Effector CD4-positive, alpha-beta T cell (primary cell): ENCODE measurements around the gene FGF11.

Experiments used
- DNase-seq: peaks from one replicate; pipeline ENCODE4 v3.0.0-alpha.2; 2020

The FGF11 gene

DNA sequence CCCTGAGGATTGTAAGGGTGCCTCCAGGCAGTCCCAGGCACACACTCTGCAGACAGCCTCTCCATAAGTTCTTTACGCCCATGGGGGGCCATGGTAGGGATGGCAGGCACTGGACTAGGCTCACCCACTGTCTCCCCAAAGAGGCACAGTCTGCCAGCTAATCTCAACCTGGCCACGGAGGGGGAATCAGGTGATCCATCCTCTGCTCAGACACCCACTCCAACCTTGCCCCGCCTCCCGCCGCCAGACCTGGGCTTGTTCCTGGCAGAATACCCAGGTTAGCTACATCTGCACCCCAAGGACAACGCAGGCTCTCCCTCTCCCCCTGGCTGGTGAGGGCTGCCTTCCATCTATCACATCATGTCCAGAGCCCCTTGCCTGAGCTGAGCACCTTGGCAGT lies 30.4 kb upstream of the FGF11 start:
- DNase-seq = no peak

DNA sequence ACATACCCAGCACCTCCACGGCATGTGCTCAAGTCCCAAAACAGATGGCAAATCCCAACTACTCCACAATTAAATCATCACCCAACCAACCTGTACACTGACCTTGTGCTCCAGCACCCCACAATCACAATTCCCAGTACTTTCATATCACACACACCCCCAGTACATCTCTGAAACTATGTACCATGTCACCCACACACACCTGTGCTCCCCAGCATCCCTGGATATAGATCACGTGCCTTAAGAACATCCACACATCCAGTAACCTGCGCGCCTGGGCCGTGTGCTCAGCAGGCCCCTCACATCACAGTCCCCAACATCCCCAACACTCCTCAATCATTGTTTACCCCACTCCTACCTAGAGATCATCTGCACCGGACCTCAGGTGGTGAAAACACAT lies 29.6 kb upstream of the FGF11 start:
- no peak for DNase-seq

DNA sequence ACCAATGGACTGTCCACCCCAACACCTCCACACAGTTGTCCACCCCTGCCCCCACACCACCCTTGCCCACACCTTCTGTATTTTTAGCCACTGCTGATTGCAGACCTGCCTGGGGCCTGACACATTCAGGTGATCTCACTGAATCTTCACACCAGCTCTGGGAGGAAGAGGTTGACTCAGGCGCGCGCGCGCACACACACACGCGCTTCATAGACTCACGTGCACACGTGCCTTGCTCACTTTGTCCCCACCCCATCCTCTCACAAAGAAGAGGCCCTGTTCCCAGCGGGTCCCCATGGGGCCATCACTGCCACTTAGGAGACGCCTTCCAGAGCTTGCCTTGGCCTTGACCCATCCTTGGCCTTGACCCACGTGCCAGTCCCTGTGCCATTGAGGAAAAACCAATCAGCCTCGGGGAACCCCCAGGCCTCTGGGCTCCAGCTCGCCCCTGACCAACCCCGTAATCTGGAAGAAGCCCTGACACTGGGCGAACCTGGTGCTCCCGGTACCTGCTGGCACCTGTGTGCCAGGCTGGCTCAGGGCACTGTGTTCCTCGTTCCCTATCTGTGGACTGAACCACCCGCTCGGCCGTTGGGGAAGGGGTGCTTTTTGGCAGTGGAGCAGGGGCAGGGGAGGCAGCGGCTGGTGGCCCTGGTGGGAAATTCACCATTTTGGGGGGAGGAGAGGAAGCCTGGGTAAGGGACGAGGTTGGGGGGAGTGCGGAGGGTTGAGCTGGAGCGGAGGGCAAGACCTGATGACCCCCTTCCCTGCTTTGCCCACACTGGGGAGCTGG lies 28.5 kb upstream of the FGF11 start:
- no peak for DNase-seq

DNA sequence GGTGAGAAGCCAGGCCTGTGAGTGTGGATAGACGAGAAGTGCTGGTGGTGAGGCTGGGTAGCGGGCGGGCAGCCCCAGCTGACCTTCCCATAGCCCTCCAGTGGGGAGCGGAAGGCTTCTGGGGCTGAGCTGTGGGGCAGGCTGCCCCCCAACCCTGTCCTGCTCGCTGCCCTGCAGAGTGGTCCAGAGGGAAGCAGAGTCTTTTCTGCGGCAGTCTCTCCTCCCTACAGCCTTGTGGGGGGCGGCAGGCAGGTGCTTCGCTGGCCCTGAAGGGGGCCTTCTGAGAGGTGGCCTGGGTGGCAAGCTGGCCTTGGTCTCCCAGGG lies 27.9 kb upstream of the FGF11 start:
- DNase-seq = no peak

DNA sequence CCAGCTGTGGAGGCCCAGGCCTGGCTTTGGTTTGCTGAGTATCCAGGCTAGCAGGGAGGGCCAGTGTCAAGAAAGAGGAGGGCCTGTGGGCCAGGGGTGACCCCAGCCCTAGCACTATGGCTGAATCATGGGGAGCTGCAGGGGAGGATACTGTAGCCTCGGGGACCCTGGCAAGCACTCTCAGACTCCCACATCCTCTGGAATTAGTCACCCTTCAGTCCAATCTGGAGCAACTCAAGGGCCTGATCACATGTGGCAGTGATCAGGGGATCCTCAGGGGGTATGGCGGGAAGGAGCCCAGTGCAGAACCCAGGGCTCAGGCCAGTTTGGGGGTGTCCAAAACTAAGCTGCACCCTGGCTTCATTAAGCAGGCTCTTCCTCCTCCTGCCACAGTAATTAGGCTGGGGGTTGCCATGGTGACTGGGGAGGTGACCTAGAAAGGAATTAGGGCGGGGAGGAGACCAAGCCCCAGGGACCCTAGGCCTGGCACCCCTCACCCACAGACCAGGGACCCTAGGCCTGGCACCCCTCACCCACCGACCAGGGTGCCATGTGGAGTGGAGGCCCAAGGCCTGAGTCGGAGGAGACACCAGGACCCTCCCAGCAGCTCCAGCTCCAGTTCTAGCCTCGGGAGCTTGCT lies 25.8 kb upstream of the FGF11 start:
- DNase-seq = no peak

DNA sequence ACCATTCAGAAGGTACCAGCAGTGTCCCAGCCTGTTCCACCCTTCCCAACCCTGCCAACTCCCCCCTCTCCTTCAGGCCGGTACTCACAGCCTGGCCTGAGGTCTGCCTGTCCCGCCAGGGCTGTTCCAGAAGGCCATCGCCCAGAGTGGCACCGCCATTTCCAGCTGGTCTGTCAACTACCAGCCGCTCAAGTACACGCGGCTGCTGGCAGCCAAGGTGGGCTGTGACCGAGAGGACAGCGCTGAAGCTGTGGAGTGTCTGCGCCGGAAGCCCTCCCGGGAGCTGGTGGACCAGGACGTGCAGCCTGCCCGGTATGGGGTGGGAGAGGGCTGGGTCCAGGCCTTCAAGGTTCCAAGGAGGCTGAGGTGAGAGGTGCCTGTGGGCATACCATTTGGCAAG lies 24.5 kb upstream of the FGF11 start:
- no peak for DNase-seq

DNA sequence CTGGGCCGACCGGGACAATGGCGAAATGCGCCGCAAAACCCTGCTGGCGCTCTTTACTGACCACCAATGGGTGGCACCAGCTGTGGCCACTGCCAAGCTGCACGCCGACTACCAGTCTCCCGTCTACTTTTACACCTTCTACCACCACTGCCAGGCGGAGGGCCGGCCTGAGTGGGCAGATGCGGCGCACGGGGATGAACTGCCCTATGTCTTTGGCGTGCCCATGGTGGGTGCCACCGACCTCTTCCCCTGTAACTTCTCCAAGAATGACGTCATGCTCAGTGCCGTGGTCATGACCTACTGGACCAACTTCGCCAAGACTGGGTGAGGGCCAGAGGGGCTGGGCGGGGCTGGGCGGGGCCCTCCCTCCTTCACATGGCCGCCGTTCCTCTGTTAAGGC lies 23.5 kb upstream of the FGF11 start:
- DNase-seq = no peak

DNA sequence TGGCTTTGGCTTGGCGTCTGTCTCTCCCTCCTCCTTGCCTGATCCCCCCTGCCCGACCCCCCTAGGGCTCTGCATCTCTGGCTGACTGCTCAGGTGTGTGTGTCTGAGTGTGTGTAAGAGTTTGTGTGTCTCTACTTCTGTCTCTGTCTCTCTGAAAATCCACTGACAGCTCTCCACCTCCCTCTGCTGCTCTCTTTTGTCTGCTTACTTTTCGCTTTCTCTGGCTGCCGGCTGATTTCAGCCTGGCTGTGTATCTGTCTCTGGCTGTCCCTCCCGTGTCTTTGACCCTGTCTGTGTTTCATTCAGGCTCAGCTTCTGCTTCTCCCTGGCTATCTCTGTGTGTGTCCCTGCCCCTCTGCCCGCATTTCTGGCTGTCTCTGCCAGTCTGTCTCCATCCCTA lies 23.0 kb upstream of the FGF11 start:
- no peak for DNase-seq

DNA sequence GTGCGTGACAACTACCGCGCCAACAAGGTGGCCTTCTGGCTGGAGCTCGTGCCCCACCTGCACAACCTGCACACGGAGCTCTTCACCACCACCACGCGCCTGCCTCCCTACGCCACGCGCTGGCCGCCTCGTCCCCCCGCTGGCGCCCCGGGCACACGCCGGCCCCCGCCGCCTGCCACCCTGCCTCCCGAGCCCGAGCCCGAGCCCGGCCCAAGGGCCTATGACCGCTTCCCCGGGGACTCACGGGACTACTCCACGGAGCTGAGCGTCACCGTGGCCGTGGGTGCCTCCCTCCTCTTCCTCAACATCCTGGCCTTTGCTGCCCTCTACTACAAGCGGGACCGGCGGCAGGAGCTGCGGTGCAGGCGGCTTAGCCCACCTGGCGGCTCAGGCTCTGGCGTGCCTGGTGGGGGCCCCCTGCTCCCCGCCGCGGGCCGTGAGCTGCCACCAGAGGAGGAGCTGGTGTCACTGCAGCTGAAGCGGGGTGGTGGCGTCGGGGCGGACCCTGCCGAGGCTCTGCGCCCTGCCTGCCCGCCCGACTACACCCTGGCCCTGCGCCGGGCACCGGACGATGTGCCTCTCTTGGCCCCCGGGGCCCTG lies 22.2 kb upstream of the FGF11 start:
- DNase-seq = no peak

DNA sequence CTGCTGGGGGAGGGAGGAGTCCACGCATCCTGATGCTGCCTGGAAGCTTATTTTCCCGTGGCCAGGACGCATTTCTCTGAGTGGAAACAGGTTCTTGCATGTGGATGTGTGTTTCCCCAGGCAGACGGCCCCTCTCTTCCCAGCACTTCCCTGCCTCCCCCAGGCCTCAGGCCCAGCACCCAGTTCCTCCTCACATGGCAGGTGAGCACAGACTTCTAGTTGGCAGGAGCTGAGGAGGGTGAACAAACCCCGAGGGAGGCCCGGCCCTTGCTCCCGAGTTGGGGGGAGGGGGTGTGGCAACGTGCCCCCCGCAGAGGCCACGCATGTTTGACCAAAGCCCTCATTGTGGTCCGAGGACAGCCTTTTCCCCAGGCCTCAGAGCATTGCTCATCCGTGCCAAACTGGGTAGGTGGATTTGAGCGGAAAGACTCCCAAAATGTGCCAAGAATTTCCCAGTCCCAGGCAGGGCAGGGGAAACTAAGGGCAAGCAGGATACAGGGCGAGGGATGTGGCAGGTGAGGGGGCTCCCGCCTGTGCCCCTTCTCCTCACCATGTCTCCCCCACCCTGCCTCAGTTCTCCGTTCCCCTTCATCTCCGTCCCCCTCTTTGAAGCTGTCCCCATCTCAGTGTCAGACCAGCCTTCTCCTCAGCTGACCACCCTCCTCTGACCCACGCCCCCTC lies 20.7 kb upstream of the FGF11 start:
- DNase-seq = no peak

DNA sequence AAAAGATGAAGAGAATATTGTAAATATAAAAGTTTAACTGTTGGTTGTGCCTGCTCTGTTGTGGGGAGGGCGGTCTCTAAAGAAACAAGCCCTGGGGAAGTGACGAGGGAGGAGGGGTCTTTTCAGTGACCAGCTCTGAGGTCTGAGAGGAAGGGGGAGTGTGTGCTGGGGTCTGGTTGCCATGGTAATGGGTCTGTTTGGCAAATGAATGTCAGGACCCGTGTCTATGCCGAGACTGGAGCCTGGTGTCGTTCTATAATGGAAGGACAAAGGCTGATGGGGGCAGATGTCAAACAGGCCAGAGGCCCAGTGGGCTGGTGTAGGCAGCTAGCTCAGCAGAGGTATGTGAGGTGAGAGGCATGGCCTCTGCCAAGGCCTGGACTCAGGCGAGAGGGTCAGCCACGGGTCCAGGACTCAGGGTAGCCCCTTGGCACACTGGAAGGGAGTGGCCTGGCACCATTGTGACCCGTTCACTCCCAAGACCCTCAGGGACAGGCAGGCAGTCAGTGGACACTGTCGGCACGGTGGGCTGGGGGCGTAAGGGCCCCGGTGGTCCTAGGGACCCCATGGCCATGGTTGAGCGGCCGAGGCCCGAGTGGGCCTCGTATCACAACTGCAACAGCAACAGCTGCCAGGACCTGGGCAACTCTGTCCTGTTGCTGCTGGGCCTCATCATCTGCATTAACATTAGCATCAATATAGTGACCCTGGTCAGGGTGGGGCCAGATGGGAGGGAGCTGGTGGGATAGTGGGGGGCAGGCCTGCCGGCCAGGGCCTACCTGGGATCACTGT lies 19.3 kb upstream of the FGF11 start, which contains the start of gene SPEM1:
TSS of gene SPEM1 (plus strand) at position 506 of the 792 bp plus-strand sequence. CDS start at position 567, 61 bp downstream.
- DNase-seq = no peak

DNA sequence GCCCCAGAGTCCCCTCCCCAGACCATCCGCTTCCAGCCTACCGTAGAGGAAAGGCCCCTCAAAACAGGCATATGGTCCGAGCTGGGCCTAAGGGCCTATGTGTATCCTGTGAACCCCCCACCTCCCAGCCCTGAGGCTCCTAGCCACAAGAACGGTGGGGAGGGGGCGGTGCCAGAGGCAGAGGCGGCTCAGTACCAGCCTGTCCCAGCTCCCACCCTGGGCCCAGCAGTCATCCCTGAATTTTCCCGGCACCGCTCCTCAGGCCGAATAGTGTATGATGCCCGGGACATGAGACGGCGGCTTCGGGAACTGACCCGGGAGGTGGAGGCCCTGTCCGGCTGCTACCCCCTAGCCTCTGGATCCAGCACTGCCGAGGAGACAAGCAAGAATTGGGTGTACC lies 18.1 kb upstream of the FGF11 start:
- no peak for DNase-seq

DNA sequence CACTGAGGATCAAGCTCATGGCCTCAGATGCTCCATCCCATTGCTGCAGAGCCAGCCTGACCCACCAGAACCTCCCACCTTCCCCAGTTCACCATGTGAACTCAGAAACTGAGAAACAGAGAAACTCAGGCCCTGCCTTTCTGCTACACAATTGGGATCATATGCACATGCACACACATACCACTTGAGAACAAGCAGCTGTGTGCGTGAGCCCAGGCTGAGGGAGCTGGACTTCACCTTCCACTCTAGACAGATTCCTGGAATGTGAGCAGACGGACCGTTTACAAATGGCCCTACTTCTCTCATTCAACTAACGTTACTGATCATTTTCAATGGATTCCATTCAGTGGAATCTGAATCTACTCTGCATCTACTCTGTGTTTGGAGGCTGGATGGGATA lies 15.6 kb upstream of the FGF11 start:
- no peak for DNase-seq

DNA sequence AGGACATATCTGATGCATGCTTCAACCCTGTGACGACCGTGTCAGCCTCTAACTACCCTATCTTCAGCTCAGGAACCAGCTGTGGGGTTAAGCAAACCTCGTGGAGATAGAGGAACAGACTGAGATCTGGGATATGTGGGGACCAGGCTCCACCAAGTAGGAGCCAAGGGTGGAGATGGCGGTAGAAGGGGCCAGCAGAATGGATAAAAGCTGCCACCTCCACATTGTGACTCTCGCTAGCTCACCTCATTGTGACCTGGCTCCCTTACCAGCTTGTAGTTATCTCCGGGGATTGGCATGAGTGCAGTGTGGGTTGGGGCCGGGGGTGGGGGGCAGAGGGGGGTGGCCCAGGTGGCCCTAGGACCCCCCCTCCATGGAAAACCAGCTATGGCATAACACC lies 14.0 kb upstream of the FGF11 start, which contains the start of gene SPEM2:
TSS of gene SPEM2 (plus strand) at position 301 of the 400 bp plus-strand sequence. CDS start at position 374, 73 bp downstream.
- no peak for DNase-seq

DNA sequence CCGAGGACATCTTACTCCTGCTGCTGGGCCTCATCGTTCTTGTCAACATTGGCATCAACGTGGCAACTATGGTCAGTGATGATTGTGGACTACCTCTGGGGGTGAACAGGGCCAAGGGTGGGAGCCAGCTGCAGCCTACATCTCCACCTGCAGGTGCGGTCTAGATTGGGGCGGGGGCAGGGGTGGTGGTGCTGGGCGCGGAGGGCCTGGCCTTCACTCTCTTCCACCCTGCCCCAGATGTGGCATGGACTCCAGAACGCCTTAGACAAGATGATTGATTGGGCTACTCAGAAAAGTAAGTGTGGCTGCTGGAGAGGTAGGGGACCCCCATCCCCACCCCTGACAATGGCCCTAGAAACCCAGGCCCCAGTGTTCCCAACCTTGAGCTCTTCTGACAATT lies 13.6 kb upstream of the FGF11 start:
- DNase-seq = no peak

DNA sequence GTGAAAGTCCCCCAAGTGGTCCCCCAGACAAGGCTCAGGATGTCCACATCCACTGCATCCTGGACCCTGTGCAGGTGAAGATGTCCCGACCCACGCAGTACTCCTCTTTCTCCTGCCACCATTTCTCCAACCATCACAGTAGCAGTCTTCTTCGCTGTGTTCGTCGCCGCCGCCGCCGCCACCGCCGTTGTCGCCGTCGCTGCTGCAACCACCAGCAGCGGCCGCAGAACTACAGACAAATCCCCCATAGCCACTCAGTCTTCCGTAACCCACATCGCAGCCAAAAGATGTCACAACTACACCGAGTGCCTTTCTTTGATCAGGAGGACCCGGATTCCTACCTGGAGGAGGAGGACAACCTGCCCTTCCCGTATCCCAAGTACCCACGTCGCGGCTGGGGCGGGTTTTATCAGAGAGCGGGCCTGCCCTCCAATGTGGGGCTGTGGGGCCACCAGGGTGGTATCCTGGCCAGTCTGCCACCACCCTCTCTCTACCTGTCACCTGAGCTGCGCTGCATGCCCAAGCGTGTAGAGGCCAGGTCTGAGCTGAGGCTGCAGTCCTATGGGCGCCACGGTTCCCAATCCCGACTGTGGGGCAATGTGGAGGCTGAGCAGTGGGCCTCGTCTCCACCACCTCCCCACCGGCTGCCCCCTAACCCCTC lies 13.0 kb upstream of the FGF11 start:
- DNase-seq = no peak

DNA sequence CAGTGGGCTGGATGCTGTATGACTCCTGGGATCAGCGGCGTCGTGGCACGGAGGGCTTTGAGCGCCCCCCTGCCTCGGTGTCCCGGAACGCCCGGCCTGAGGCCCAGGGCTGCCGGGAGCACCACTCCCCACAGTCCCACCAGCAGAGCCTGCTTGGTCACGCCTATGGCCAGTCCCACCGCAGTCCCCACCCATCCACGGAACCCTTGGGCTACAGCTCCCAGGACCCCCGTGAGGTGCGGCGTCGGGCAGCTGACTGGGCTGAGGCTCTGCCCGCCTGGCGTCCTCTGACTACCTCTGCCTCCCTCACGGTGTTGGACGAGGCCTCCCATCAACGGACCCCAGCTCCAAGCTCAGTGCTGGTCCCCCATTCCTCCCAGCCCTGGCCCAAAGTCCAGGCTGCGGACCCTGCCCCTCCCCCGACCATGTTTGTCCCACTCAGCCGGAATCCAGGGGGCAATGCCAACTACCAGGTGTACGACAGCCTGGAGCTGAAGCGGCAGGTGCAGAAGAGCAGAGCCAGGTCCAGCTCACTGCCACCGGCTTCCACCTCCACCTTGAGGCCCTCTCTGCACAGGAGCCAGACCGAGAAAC lies 12.3 kb upstream of the FGF11 start:
- no peak for DNase-seq

DNA sequence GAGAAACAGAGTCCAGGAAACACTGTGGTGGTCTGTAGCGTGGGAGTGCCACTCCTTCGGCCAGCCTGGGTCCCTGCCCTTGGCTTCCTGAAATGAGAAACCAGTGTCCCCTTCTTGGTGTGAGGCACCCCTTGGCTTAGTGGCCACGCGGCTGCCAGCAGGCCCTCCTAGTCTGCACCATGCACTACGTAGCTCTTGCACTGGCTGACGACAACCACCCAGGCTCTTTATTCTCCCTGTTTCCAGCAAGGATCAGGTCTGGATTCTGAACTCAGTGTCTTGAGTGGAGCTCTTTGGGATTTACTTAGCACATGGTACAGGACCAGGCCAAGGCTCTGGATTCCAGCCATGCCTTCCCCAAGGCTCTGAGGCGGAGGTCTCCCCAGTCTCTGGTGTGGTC lies 11.8 kb upstream of the FGF11 start:
- no peak for DNase-seq

DNA sequence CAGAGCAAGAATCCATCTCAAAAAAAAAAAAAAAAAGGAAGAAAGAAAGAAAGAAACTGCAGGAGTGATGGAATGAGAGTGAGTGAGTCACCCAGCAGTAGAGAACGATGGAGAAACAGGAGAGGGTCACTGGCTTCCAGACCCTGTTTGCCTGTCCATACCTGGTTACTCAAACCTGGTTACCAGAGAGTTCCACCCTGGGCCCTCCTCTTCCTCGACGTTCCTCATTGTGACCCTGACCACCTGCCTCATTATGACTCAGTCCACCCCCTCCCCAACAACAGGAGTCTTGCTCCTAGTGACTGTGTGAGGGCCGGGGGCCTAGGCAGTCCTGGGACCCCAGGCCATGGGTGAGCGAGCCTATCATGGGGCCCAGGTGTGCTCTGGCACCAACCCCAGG lies 10.8 kb upstream of the FGF11 start, which contains the start of gene SPEM3:
TSS of gene SPEM3 (plus strand) at position 301 of the 400 bp plus-strand sequence. CDS start at position 347, 46 bp downstream.
- DNase-seq = no peak

DNA sequence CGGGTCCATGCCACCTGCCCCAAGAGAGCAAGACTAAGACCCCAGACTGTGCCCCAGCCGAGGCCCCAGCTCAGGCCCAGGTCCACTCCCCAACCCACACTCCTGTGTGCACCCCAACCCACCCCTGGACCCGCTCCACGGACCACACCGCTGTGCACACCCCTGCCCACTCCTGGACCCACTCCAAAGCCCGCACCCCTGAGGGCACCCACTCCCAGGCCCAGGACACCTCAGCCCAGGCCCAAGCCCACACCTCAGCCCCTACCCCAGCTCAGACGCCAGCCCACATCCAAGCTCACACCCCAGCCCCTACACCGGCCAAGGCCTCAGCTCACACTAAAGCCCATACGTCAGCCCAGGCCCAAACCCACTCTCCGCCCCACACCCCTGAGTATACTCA lies 9.6 kb upstream of the FGF11 start:
- DNase-seq = no peak

DNA sequence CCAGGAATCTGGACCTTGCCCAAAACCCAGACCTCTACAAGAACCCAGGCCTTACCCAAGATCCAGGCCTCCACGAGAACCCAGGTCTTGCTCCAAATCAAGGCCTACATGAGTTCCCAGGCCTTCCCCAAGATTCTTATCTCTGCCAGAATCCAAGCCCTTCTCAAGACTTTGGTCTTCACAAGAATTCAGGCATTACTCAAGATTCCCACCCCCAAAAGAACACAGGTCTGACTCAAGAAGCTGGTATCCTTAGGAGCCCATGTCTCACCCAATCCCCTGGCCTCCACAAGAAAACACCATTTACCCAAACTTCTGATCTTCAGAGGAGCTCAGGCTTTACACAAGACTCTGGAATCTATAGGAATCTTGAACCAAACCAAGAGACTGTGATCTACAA lies 8.1 kb upstream of the FGF11 start:
- no peak for DNase-seq

DNA sequence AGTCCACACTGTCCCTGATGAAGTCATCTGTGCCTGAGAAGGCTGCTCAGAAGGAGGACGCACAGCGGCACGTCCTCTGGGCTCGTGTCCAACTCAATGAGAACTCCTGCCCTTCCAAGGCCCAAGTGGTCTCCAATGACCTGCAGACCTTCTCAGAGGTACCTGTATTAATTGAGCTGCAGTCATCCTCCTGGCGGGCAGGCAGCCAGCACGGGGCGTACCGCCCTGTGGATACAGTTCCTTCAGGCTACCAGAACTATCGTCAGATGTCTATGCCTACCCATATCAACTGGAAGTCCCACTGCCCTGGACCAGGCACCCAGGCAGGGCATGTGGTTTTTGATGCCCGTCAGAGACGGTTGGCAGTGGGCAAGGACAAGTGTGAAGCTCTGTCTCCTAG lies 7.0 kb upstream of the FGF11 start:
- DNase-seq = no peak
